ENCODE measurements around the gene MT1X.

The MT1X gene

DNA sequence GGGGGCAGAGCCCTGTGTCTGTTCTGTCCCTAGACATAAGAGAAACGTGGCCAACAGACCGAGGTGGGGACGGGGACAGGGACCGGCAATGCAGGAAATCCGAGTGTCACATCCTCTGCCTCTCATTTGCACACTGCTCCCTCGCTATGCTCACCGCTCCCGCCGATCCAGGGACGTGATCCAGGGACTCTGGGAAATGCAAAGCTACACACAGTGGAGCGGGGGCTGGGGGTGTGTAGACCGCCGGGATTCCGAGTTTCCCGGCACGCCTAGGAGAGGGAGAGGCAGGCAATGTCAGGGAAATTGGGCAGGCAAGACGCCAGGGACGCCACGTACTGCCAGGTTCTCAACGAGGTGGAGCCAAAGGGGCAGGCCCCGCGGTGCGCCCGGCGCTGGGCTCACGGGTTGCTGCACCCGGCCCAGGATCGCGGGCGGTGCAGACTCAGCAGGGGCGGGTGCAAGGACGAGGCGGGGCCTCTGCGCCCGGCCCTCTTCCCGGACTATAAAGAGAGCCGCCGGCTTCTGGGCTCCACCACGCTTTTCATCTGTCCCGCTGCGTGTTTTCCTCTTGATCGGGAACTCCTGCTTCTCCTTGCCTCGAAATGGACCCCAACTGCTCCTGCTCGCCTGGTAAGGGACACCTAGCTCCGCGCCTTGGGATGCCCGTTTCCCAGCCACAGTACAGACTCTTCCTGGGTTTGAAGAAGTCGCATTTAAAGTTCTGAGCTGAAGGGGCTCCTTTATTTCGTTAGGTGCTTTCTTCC, at the start of gene MT1X:
TSS of gene MT1X (plus strand) at position 532 of the 764 bp plus-strand sequence. CDS start at position 603, 71 bp downstream.
- peak; percentile 95 for DNase-seq

DNA sequence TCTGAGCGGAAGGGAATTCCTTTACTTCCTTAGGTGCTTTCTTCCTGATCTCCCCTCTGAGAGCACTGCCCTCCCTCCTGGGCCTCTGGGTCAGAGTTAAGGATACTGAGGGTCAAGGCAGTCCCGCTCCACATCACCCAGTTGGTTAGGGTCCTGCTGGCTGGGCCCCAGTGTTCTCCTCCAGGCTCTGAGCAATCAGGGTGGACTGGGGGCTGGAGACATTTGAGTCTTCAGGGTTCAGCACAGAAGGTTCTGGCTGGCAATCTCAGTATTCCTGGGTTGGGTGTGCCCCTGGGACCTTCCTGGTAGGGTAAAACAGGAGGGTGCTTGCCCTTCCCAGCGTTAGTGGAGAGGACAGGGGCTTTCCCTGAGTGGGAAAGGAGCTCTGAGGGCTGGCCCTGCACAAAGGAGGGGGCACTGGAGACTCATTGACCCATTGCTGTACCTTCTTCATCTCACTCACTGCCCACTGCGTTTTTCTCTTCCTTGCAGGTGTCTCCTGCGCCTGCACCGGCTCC, 49.4 kb upstream of the MT1X start:
- no peak for DNase-seq

DNA sequence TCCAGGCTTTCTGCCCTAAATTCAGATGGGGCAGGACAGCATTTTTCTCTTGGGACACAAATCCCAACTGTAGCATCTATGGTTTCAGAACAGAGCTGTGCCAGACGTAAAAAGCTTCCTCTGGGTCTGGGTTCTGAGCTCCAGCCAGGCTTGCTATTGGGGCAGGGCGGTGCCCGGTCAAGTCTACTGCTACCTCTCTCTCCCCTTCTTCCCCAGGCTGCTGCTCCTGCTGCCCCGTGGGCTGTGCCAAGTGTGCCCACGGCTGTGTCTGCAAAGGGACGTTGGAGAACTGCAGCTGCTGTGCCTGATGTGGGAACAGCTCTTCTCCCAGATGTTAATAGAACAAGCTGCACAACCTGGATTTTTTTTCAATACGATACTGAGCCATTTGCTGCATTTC, 48.7 kb upstream of the MT1X start:
- no peak for DNase-seq

DNA sequence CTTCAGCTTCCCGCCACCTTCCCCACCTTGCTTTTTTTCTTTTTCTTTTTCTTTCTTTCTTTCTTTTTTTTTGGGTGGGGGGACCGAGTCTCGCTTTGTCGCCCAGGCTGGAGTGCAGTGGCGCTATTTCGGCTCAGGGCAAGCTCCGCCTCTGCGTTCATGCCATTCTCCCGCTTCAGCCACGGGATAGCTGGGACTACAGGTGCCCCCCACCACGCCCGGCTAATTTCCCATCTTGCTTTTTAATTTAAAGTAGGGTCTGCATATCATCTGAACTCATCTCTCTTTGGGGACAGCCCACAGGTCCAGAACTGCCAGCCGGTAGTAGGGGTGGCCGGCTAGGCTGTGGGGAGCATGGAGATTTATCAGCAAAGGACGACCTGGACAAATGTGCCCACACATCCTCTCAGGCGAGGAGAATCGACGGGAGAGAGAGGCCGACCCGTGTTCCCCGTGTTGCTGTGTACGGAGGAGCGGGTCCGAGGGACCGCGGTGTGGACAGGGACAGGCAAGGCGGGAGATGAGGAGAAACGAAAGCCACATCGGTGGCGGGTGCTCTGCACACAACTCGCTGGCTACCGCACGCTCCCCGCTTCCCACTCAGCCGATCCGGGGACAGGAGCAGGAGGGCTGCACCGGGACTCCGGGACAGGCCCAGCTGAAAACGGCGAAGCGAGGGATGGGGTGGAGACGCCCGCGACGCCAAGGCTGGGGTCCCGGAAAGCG, 47.4 kb upstream of the MT1X start:
- DNase-seq = no peak

DNA sequence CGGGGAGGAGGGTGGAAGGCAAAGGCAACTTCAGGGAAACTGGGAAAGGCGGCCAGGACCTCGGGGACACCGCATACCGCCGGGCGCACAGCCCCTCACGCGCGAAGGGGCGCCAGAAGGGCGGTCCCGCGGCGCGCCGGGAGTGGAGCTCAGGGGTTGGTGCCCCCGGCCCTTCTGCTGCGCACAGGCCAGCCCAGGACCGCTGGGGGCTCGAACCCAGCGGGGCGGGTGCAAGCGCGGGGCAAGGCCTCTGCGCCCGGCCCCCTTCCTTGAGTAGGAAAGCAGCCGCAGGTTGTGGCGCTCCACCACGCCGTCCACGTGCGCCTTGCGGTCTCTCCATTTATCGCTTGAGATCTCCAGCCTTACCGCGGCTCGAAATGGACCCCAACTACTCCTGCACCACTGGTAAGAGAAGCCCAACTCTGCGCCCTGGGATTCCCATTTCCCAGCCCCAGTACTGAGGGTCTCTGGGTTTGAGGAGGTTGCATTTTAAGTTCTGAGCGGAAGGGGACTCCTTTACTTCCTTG, 46.8 kb upstream of the MT1X start:
- DNase-seq = no peak

DNA sequence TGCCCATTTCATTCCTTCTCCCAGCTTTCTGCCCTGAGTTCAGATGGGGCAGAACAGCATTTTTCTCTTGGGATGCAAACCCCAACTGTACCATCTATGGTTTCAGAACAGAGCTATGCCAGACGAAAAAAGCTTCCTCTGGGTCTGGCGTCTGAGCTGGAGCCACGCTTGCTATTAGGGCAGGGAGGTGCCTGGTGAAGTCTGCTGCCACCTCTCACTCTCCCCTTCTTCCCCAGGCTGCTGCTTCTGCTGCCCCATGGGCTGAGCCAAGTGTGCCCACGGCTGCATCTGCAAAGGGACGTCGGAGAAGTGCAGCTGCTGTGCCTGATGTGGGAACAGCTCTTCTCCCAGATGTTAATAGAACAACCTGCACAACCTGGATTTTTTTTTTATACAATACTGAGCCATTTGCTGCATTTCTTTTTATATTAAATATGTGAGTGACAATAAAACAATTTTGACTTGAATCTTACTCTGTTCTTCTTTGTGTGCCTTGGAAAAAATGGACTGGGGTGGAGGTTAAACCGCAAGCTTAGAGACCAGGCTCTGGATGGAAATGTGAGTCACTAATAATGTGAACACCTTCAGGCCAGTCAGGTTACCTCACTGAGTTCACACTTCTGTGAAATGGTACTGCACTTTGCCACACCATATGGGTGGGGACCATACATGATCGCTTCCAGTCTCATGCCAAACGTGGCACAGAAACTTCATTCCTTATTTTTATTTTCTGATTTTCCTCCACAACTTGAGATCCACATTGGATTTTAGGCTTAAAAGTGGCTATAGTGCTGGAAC, 45.5 kb upstream of the MT1X start:
- no peak for DNase-seq

DNA sequence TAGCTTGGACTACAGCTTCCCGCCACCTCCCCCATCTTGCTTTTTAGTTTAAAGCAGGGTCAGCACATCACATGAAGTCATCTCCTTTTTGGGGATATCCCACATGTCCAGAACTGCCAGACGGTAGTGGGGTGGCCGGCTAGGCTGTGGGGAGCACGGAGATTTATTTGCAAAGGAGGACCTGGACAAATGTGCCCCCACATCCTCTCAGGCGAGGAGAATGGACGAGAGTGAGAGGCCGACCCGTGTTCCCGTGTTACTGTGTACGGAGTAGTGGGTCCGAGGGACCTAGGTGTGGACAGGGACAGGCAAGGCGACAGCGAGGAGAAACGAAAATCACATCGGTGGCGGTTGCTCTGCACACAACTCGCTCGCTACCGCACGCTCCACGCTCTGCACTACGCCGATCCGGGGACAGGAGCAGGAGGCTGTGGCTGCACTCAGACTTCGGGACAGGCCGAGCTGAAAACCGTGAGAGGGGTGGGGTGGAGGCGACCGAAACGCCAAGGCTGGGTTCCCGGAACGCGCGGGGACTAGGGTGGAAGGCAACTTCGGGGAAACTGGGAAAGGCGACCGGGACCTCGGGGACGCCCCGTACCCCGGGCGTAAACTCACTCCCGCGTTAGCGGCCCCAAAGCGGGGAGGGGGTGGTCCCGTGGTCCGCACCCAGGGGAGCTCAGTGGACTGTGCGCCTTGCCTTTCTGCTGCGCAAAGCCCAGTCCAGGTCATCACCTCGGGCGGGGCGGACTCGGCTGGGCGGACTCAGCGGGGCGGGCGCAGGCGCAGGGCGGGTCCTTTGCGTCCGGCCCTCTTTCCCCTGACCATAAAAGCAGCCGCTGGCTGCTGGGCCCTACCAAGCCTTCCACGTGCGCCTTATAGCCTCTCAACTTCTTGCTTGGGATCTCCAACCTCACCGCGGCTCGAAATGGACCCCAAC, 44.2 kb upstream of the MT1X start, which contains the start of gene MT1A:
TSS of gene MT1A (plus strand) at position 853 of the 937 bp plus-strand sequence. CDS start at position 926, 73 bp downstream.
- no peak for DNase-seq

DNA sequence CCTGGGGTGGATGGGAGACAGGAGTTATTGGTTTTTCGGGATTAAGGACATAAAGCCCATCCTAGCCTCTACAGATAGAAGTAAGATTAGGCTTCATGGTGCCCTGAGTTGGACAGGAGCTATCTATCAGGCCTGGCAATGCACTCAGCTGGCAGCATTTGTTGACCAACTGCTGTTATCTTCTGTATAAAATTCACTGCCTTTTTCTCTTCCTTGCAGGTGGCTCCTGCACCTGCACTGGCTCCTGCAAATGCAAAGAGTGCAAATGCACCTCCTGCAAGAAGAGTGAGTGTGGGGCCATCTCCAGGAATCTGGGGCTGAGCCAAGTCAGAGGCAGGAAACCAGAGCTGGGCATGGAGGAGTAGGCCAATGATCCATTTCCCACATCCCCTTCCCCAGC, 43.2 kb upstream of the MT1X start:
- DNase-seq = no peak

DNA sequence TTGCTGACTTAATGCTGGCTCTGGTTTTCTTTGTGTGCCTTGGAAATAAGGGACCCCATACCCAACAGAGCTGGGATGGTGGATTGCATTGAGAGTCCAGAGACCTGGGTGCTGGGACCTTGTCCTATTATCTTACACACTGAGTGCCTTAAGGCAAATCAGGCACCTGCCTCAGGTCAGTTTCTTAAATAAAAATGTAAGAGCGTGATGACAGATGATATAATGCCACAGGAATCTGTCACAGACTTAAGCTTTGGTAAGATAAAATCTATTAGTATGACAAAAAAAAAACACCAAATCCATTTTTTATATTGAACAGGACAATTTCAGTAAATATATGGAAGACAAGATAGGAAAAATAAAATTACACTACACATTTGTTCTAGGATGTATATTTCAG, 42.2 kb upstream of the MT1X start:
- DNase-seq = no peak

DNA sequence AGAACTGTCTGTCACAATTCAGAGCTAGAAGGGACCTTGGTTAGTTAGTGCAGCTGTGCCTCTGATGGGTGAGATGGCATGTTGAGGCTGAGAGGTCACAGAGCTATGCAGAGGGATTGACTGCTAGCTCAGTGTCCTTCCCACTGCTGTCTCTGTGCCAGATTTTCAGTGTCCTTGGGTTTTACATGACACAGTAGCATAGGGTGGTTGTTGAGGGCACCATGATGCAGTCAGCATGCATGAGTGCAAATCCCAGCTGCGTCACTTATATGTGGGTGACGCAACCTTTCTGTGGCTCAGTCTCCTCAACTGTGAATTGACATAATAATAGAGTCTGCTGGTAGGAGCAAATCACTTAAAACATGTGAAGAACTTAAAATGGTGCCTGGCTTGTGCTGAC, 41.1 kb upstream of the MT1X start:
- no peak for DNase-seq

DNA sequence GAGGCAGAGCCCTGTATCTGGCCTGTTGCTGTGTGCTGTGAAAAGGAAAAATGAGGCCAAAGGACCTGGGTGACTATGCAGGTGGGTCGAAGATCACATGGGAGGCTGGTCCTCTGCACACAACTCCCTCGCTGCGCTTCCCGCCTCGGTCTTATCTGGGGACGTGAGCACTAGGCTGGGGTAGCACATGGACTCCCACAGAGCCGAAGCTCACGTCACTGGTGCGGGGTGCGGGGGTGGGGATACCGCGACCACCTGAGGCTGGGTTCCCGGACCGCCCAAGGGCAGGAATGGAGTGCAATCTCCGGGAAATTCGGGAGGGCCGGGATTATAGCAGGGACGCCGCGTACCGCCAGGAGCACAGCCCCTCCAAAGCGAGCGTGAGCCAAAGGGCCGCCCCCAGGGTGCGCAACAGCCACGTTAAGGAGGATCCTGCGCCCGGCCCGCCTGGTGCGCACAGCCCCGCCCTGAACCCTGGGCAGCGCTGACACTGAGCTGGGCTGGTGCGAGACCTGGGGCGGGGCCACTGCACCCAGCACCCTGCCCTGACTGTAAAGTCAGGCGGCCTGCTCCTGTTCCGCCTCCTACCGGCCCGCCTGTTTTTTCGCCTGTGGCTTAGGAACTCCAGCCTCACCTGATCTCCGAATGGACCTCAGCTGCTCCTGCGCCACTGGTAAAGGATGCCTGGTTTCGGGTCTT, 39.0 kb upstream of the MT1X start:
- peak; percentile 81 for DNase-seq

DNA sequence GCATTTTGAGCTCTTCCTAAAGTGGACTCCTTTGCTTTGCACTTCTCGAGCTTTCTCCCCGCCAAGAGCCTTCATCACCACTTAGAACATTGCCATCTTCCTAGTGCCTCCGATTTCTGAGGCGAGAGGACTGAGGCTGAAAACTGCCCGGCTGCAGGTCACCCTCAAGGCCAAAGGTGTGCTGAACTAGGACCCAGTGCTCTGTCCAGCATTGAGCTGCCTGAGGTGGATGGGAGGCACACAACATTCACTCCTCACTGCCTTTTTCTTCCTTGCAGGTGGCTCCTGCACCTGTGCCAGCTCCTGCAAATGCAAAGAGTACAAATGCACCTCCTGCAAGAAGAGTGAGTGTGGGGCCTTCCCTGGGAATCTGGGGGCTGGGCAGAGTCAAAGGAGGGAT, 38.4 kb upstream of the MT1X start:
- DNase-seq = no peak

DNA sequence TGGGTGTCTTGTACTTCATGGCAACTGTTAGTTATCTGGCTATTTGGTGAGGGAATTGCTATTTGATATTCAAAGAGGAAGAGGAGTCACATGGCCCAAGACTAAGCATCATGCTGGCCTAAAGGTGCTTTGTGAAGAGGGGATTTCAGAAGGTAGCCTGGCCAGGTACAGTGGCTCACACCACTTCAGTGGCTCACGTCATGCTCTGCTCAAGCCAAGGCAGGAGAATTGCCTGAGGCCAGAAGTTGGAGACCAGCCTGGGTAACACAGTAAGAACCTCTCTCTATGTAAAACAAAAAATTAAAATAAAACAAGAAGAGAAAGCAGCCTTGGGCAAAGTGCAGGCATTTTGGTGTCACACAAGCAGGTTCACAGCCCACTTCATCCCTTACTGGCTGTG, 37.0 kb upstream of the MT1X start:
- no peak for DNase-seq

DNA sequence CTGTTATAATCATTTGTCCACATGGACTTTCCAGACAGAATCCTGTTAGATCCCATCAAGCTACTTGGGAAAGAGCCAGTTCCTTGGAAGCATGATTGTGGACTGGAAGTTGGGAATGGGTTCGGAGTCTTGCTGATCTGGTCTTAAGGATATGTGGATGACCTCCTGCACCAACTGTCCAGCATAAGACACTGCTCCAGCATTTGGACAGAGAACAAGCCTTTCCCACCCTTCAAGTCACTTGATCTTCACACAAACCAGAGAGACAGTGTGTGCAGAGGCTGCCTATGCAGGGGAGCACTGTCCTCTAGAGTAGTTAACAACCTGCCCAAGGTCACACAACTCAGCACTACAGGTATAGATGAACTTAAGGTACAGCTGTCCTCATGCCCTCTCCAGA, 36.4 kb upstream of the MT1X start:
- no peak for DNase-seq

DNA sequence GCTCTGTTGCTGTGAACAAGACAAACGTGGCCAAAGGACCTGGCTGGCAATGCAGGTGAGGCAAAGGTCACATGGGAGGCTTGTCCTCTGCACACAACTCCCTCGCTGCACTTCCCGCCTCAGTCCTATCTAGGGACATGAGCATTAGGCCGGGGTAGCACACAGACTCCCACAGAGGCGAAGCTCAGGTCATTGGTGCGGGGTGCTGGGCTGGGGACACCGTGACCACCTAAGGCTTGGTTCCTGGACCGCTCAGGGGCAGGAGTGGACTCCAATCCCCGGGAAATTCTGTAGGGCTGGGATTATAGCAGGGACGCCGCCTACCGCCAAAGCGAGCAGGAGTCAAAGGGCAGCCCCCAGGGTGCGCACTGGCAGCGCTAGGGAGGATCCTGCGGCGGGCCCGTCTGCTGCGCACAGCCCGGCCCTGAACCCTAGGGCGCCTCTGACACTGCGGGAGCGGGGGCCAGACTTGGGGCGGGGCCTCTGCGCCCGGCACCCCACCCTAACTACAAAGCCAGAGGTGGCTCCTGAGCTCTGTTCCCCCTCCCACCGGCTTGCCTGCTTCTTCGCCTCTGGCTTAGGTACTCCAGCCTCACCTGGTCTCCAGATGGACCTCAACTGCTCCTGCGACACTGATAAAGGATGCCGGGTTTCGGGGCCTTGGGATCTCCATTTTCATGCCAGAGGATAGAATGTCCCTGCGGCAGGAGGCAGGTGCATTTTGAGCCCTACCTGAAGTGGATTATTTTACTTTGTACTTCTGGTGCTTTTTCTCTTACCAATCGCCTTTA, 34.4 kb upstream of the MT1X start:
- DNase-seq = no peak

DNA sequence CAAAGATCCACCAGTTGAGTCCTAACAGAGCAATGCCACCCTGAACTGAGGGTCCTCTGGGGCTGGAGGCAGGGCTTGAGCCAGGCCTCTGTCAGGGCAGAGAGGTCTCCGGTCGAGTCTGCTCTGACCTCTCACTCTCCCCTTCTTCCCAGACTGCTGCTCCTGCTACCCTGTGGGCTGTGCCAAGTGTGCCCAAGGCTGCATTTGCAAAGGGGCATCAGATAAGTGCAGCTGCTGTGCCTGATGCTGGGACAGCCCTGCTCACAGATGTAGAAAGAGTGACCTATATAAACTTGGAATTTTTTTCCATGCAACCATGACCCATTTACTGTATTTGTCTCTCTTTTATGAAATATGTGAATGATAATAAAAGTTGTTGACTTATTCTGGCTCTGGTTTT, 33.0 kb upstream of the MT1X start:
- DNase-seq = no peak

DNA sequence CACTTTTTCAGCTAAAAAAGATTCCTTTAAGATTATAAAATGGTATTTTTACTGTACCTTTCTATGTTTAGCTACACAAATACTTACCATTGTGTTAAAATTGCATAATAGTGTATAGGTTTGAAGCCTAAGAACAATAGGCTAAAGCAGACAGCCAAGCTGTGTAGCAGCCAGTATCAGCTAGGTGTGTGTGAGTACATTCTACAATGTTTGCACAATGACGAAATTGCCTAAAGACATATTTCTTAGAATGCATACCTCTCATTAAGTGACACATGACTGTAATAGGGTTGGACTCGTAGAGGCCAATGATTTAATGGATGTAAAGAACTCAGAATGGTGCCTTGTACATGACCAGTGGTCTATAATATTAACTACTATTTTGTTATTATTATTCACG, 32.5 kb upstream of the MT1X start:
- no peak for DNase-seq

DNA sequence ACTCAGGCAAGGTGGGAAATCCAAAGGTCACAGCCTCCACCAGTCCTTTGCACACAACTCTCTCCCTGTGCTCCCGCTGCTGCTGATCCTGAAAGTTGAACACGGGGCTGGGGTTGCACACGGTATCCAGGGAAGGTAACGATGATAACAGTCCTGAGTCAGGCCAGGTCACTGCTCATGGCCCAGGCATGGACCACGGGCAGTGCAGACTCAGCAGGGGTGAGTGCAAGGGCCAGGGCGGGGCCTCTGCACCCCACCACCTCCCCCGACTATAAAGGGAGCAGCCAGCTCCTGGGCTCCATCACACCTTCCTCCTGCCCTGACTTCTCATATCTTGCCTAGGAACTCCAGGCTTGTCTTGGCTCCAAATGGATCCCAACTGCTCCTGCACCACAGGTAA, 30.7 kb upstream of the MT1X start, which contains the start of gene MT1B:
TSS of gene MT1B (plus strand) at position 301 of the 400 bp plus-strand sequence. CDS start at position 369, 68 bp downstream.
- DNase-seq = no peak

DNA sequence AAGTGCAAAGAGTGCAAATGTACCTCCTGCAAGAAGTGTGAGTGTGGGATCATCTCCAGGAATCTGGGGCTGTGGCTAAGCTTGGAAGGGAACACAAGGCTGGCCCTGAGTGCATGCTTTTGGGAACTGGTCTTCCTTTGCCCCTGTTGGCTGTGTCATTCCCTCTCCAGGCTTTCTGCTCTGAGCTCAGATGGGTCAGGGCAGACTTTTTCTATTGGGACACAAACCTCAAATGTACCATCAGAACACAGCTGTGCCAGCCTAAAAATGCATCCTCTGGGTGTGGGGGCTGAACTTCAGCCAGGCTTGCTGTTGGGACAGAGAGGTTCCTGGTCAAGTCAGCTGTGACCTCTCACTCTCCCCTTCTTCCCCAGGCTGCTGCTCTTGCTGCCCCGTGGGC, 29.7 kb upstream of the MT1X start:
- DNase-seq = no peak

DNA sequence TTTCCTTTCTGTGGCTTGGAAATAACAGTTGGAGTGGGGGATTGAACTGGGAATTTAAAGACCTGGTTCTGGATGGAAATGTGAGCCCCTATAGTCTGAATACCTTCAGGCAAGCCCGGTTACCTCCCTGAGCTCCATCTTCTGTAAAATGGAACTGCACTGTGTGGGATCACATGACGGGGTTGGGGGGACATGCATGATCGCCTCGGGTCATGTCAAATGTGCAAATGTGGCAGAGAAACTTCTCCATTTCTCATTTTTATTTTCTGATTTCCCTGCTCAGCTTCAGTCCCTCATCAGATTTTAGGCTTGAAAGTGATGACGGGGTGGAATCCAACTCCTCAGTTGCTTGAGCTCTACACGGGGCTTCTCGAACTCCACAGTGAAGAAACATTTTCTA, 29.1 kb upstream of the MT1X start:
- DNase-seq = no peak

All from hematopoietic multipotent progenitor cell treated with erythropoietin and hydrocortisone succinate and interleukin-3 and kit ligand, for 6 days (in vitro differentiated cells).